ENCODE data around the gene AMIGO3.
A peak's percentile ranks its signal among the peaks of the same experiment; 100 is the strongest.
"Not testable (repeated sequence)": the region's sequence is repeated elsewhere in the genome, so short reads cannot be mapped to it uniquely, and the experiment has no call there.

The AMIGO3 gene

GRCh38 chr3:49709852-49710251 is 9.6 kb downstream of the AMIGO3 start:
- no peak for DNase-seq (ENCODE audit: low spot score)

GRCh38 chr3:49707113-49707480 is 12.4 kb downstream of the AMIGO3 start:
- DNase-seq (ENCODE audit: low spot score): no peak

GRCh38 chr3:49706456-49707112 is 12.9 kb downstream of the AMIGO3 start:
- DNase-seq (ENCODE audit: low spot score): no peak

- DNase-seq (ENCODE audit: low spot score): no peak
Measured at GRCh38 chr3:49705390-49705960, 14.0 kb downstream of the AMIGO3 start.

GRCh38 chr3:49704629-49705028 is 14.9 kb downstream of the AMIGO3 start:
- DNase-seq (ENCODE audit: low spot score): no peak

- DNase-seq (ENCODE audit: low spot score): no peak
Measured at GRCh38 chr3:49703956-49704355, 15.5 kb downstream of the AMIGO3 start.

GRCh38 chr3:49703443-49703927 is 16.0 kb downstream of the AMIGO3 start:
- peak; percentile 73 for DNase-seq (ENCODE audit: low spot score)

- DNase-seq (ENCODE audit: low spot score): no peak
Measured at GRCh38 chr3:49702672-49703071, 16.8 kb downstream of the AMIGO3 start.

- DNase-seq (ENCODE audit: low spot score): no peak
Measured at GRCh38 chr3:49701388-49702077, 18.0 kb downstream of the AMIGO3 start.

GRCh38 chr3:49700453-49701128 is 18.9 kb downstream of the AMIGO3 start:
- DNase-seq (ENCODE audit: low spot score): no peak

GRCh38 chr3:49700014-49700413 is 19.5 kb downstream of the AMIGO3 start:
- no peak for DNase-seq (ENCODE audit: low spot score)

GRCh38 chr3:49699281-49699979 is 20.1 kb downstream of the AMIGO3 start:
- no peak for DNase-seq (ENCODE audit: low spot score)

- not testable (repeated sequence) for DNase-seq (ENCODE audit: low spot score)
Measured at GRCh38 chr3:49695350-49696015, 24.0 kb downstream of the AMIGO3 start.

- not testable (repeated sequence) for DNase-seq (ENCODE audit: low spot score)
Measured at GRCh38 chr3:49694409-49695070, 24.9 kb downstream of the AMIGO3 start.

GRCh38 chr3:49691481-49691880 is 28.0 kb downstream of the AMIGO3 start:
- DNase-seq (ENCODE audit: low spot score): not testable (repeated sequence)

GRCh38 chr3:49690856-49691255 is 28.6 kb downstream of the AMIGO3 start:
- DNase-seq (ENCODE audit: low spot score): not testable (repeated sequence)

- DNase-seq (ENCODE audit: low spot score): not testable (repeated sequence)
Measured at GRCh38 chr3:49689908-49690624, 29.4 kb downstream of the AMIGO3 start.

GRCh38 chr3:49689046-49689907 is 30.2 kb downstream of the AMIGO3 start, which contains the start of the genes MST1 and RNF123:
Gene MST1 (minus strand): TSS chr3:49689474. CDS start chr3:49688691, 783 bp downstream.
Gene RNF123 (plus strand): TSS chr3:49689557. CDS start chr3:49691166, 1,609 bp downstream.
- peak; percentile 93 for DNase-seq (ENCODE audit: low spot score)

Measured in CD4-positive, alpha-beta T cell treated with Interleukin-2 at 100 ng/mL for 4 hours (primary cell).